Suprapubic skin (tissue), 4 donors: ENCODE results near the gene TMEM150A. TPM values are rescaled to one million over a fixed set of nuclear protein-coding genes. Genes with fewer than 3 reads are reported as not detected.
"Not testable (repeated sequence)": the region's sequence is repeated elsewhere in the genome, so short reads cannot be mapped to it uniquely, and the experiment has no call there.

ENCODE experiments used
- DNase-seq, 2 donors: peaks; one replicate each; pipeline ENCODE4 v3.0.0-alpha.2; 2019; ENCODE audit warnings: low spot score in 2 of 2
- H3K27ac ChIP-seq: fragments of 200-600 bp; sonication (generic); one replicate; pipeline ENCODE4 v1.5.1; 2019
- H3K27me3 ChIP-seq: fragments of 200-600 bp; sonication (generic); one replicate; pipeline ENCODE4 v1.5.1; 2019
- H3K36me3 ChIP-seq: fragments of 200-600 bp; sonication (generic); one replicate; pipeline ENCODE4 v1.5.1; 2019
- H3K4me1 ChIP-seq: fragments of 200-600 bp; sonication (generic); one replicate; pipeline ENCODE4 v1.5.1; 2019
- H3K4me3 ChIP-seq: fragments of 200-600 bp; sonication (generic); one replicate; pipeline ENCODE4 v1.5.1; 2019; ENCODE audit warnings: mild to moderate bottlenecking
- H3K9me3 ChIP-seq: fragments of 200-600 bp; sonication (generic); one replicate; pipeline ENCODE4 v1.5.1; 2019
- CTCF ChIP-seq, 2 donors: fragments of 200-600 bp in 1 of 2; fragments of 450-650 bp in 1 of 2; sonication (generic) in 1 of 2; IDR thresholded peaks; one replicate each; pipeline ENCODE4 v1.5.1; 2016 to 2019; ENCODE audit warnings: antibody characterized with exemption in 2 of 2, mild to moderate bottlenecking in 1 of 2, moderate library complexity in 1 of 2
- EP300 ChIP-seq: sonication (generic); formaldehyde crosslinking; IDR thresholded peaks from one replicate; pipeline ENCODE4 v1.6.1; 2017; ENCODE audit warnings: antibody characterized with exemption
- POLR2A ChIP-seq, 2 donors: fragments of 450-650 bp; IDR thresholded peaks; one replicate each; pipeline ENCODE4 v1.6.1; 2017; ENCODE audit warnings: antibody characterized with exemption in 2 of 2, mild to moderate bottlenecking in 2 of 2, moderate library complexity in 2 of 2
- POLR2AphosphoS5 ChIP-seq, 3 donors: sonication (generic); formaldehyde crosslinking; IDR thresholded peaks; one replicate each; pipeline ENCODE4 v1.6.1; 2017; ENCODE audit warnings: antibody characterized with exemption in 3 of 3
- WGBS: methylation state at CpG from one replicate; pipeline ENCODE4 v1.1.5; 2018; 5-methylcytosine and 5-hydroxymethylcytosine counted together
- total RNA-seq, 4 donors: library from RNA; depleted of rRNA; stranded (reverse); fragments of >200 nt; gene quantifications; one replicate each; pipeline ENCODE4 v1.1.0, GENCODE V29; 2016

The TMEM150A gene
- total RNA-seq, 4 donors from 2014 or later = 13.1 to 15.0 (median 14.1) TPM

- peak within 1 kb of the TSS; percentile 69 for H3K27ac ChIP-seq
- peaks cover 22% of the 10 kb centered on the region for H3K4me1 ChIP-seq
- TF ChIP-seq CTCF (IDR thresholded peaks at IDR 0.05) (peak in 1 of 2 donors; percentile 17), POLR2AphosphoS5 (IDR thresholded peaks at IDR 0.05) (peak in 1 of 3 donors; percentile 53), POLR2A (IDR thresholded peaks at IDR 0.05) (peak in 1 of 2 donors; percentile 75), EP300 (no peak)
- H3K4me3 ChIP-seq = peak within 1 kb of the TSS; percentile 86
- peaks cover 19% of the 10 kb centered on the region for H3K36me3 ChIP-seq
- no peaks in the 10 kb centered on the region for H3K9me3 ChIP-seq
- H3K27me3 ChIP-seq = no peaks in the 10 kb centered on the region
- DNase-seq = peak; percentile 97
- 6% methylated on average over 27 of the region's 64 CpGs for WGBS
Observed at GRCh38 chr2:85561280-85562212, 41.0 kb downstream of the TMEM150A start, which contains the start of gene GGCX. TSS of gene GGCX (minus strand) at chr2:85561493. CDS start at chr2:85561428, 65 bp downstream.

DNA sequence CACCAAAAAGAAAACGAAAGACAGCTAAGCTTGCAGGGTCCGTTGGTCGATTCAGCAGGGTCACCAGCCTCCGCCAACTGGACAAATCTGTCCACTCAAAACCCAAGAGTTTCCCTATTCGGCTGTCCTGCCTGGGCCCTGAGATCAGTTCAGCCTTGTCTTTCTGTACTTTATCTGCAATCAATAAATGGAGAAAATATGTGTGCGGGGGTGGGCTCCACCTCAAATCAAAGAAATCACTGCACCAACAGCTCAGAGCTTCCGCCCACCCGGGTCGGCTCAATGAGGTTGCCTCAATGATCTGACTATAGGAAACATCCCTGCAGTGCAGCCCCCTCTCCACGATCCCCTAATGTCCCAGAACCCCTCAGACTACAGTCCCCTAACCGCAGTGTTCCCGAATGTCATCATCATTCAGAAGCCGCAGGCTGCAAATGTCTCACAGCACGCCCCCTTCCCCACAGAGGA is 41.7 kb downstream of the TMEM150A start:
- H3K27ac ChIP-seq = peak overlapping the region; percentile 69
- H3K9me3 ChIP-seq = no peaks in the 10 kb centered on the region
- no peak for DNase-seq
- H3K4me3 ChIP-seq = peak overlapping the region; percentile 86
- no peaks in the 10 kb centered on the region for H3K27me3 ChIP-seq
- TF ChIP-seq POLR2A (IDR thresholded peaks at IDR 0.05) (no peak), CTCF (IDR thresholded peaks at IDR 0.05) (no peak), EP300 (no peak), POLR2AphosphoS5 (IDR thresholded peaks at IDR 0.05) (no peak)
- H3K36me3 ChIP-seq = peaks cover 23% of the 10 kb centered on the region
- 5% methylated on average over 14 of the region's 14 CpGs for WGBS
- peaks cover 22% of the 10 kb centered on the region for H3K4me1 ChIP-seq

- not testable (repeated sequence) for H3K27me3 ChIP-seq, DNase-seq, H3K9me3 ChIP-seq
- H3K27ac ChIP-seq = peak overlapping the region; percentile 69
- peak overlapping the region; percentile 86 for H3K4me3 ChIP-seq
- peaks cover 27% of the 10 kb centered on the region for H3K36me3 ChIP-seq
- H3K4me1 ChIP-seq = peaks cover 22% of the 10 kb centered on the region
- 78% methylated on average over 12 of the region's 12 CpGs for whole genome bisulfite sequencing
Observed at GRCh38 chr2:85560403-85560726, 42.1 kb downstream of the TMEM150A start.

DNA sequence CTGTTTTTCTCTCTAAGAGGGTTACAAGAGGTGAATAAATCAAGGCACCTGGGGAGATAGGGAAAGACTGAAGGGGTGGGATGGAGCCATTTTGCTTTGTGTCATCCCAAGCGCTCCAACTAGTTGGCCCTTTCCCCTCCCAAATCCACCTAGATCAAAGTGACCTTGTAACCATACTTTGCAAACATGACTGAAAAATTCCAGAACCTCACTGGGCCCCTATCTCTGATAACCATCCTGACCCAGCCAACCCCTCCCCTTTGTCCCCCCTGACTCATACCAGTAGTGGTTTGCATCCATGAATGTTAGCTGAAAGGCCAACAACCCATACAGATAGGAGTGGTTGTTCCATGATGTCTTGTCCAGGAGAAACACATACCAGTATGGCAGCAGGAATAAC is 44.3 kb downstream of the TMEM150A start:
- peaks cover 22% of the 10 kb centered on the region for H3K4me1 ChIP-seq
- H3K36me3 ChIP-seq = peaks cover 49% of the 10 kb centered on the region
- 95% methylated on average over 1 of the region's 1 CpG for WGBS
- TF ChIP-seq CTCF (IDR thresholded peaks at IDR 0.05) (no peak), POLR2A (IDR thresholded peaks at IDR 0.05) (no peak)
- no peak overlapping the region for H3K27ac ChIP-seq
- DNase-seq = no peak
- no peaks in the 10 kb centered on the region for H3K9me3 ChIP-seq
- H3K27me3 ChIP-seq = no peaks in the 10 kb centered on the region
- no peak overlapping the region for H3K4me3 ChIP-seq

DNA sequence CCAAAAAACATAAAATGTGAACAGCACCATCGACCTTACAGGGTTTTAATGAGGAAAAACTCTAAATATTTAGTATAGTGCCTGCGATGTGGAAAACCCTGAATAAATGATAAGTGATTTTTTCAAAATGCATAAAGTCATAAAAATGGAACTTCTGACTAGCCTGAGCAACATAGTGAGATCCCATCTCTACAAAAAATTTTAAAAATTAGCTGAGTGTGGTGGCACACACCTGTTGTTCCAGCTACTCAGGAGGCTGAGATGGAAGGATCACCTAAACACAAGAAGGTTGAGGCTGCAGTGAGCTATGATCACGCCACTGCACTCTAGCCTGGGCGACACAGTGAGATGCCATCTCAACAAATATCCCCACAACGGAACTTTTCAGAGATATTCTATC is 45.4 kb downstream of the TMEM150A start:
- Histone ChIP-seq H3K4me1 (peaks cover 19% of the 10 kb centered on the region), H3K27me3 (no peaks in the 10 kb centered on the region), H3K36me3 (peaks cover 58% of the 10 kb centered on the region), H3K4me3 (no peak overlapping the region), H3K9me3 (no peaks in the 10 kb centered on the region), H3K27ac (no peak overlapping the region)
- 94% methylated on average over 5 of the region's 5 CpGs for WGBS
- TF ChIP-seq CTCF (IDR thresholded peaks at IDR 0.05) (no peak), POLR2A (IDR thresholded peaks at IDR 0.05) (no peak), EP300 (no peak), POLR2AphosphoS5 (IDR thresholded peaks at IDR 0.05) (no peak)
- DNase-seq = no peak
